Mononuclear cell (primary cell): ENCODE measurements around the gene ZBTB7C. TPM values are rescaled to one million over a fixed set of nuclear protein-coding genes. Genes with fewer than 3 reads are reported as not detected.

Experiments used
- H3K27me3 ChIP-seq: 2 replicates; pipeline ENCODE4 v1.6.0; 2011; ENCODE audit warnings: low read length, control low read depth; ENCODE audit not compliant: insufficient read depth
- H3K4me1 ChIP-seq: 2 replicates; pipeline ENCODE4 v1.5.1; 2011; ENCODE audit warnings: mild to moderate bottlenecking, low read length, control low read depth; ENCODE audit not compliant: insufficient read depth
- H3K4me3 ChIP-seq: 2 replicates; pipeline ENCODE4 v1.5.1; 2011; ENCODE audit warnings: mild to moderate bottlenecking, low read length, moderate library complexity
- H3K9me3 ChIP-seq: 2 replicates; pipeline ENCODE4 v1.5.1; 2011; ENCODE audit warnings: low read depth, mild to moderate bottlenecking, control low read depth, low read length
- total RNA-seq: library from RNA; depleted of rRNA; stranded (reverse); fragments of >200 nt; gene quantifications from one replicate; pipeline ENCODE4 v1.2.3, GENCODE V29; 2012

Gene ZBTB7C
- total RNA-seq, 1 donor, result not detected

- Histone ChIP-seq H3K4me1 (no peaks in the 10 kb centered on the region), H3K27me3 (no peaks in the 10 kb centered on the region), H3K4me3 (no peak overlapping the region), H3K9me3 (no peaks in the 10 kb centered on the region)
Observed at GRCh38 chr18:48278081-48278480, 131.1 kb downstream of the ZBTB7C start.

GRCh38 chr18:48274301-48274700 is 134.9 kb downstream of the ZBTB7C start:
- H3K4me1 ChIP-seq, result no peaks in the 10 kb centered on the region
- no peak overlapping the region for H3K4me3 ChIP-seq
- H3K9me3 ChIP-seq, result no peaks in the 10 kb centered on the region
- no peaks in the 10 kb centered on the region for H3K27me3 ChIP-seq

GRCh38 chr18:48270929-48271328 is 138.3 kb downstream of the ZBTB7C start:
- no peaks in the 10 kb centered on the region for H3K4me1 ChIP-seq
- no peaks in the 10 kb centered on the region for H3K9me3 ChIP-seq
- H3K27me3 ChIP-seq, result no peaks in the 10 kb centered on the region
- H3K4me3 ChIP-seq, result no peak overlapping the region

- Histone ChIP-seq H3K27me3 (no peaks in the 10 kb centered on the region), H3K4me3 (no peak overlapping the region), H3K4me1 (no peaks in the 10 kb centered on the region), H3K9me3 (no peaks in the 10 kb centered on the region)
Observed at GRCh38 chr18:48265328-48265727, 143.9 kb downstream of the ZBTB7C start.

GRCh38 chr18:48263914-48264902 is 145.0 kb downstream of the ZBTB7C start:
- H3K4me3 ChIP-seq, result no peak overlapping the region
- H3K4me1 ChIP-seq, result no peaks in the 10 kb centered on the region
- H3K9me3 ChIP-seq, result no peaks in the 10 kb centered on the region
- no peaks in the 10 kb centered on the region for H3K27me3 ChIP-seq

- Histone ChIP-seq H3K9me3 (no peaks in the 10 kb centered on the region), H3K27me3 (no peaks in the 10 kb centered on the region), H3K4me3 (no peak overlapping the region), H3K4me1 (no peaks in the 10 kb centered on the region)
Observed at GRCh38 chr18:48263192-48263853, 145.9 kb downstream of the ZBTB7C start.

GRCh38 chr18:48260237-48260636 is 148.9 kb downstream of the ZBTB7C start:
- no peak overlapping the region for H3K4me3 ChIP-seq
- peaks cover 7% of the 10 kb centered on the region for H3K9me3 ChIP-seq
- H3K27me3 ChIP-seq, result no peaks in the 10 kb centered on the region
- no peaks in the 10 kb centered on the region for H3K4me1 ChIP-seq

GRCh38 chr18:48256848-48257247 is 152.3 kb downstream of the ZBTB7C start:
- no peaks in the 10 kb centered on the region for H3K4me1 ChIP-seq
- H3K4me3 ChIP-seq, result no peak overlapping the region
- peaks cover 7% of the 10 kb centered on the region for H3K9me3 ChIP-seq

GRCh38 chr18:48254077-48254602 is 155.0 kb downstream of the ZBTB7C start:
- Histone ChIP-seq H3K9me3 (peaks cover 7% of the 10 kb centered on the region), H3K4me3 (no peak overlapping the region), H3K27me3 (no peaks in the 10 kb centered on the region), H3K4me1 (no peaks in the 10 kb centered on the region)

More at GRCh38 chr18:48256848-48257247, 152.3 kb downstream of the ZBTB7C start:
- no peaks in the 10 kb centered on the region for H3K27me3 ChIP-seq

- Histone ChIP-seq H3K4me1 (no peaks in the 10 kb centered on the region), H3K27me3 (no peaks in the 10 kb centered on the region), H3K4me3 (no peak overlapping the region), H3K9me3 (peaks cover 7% of the 10 kb centered on the region)
Observed at GRCh38 chr18:48252525-48252924, 156.7 kb downstream of the ZBTB7C start.

GRCh38 chr18:48250918-48251317 is 158.3 kb downstream of the ZBTB7C start:
- no peak overlapping the region for H3K4me3 ChIP-seq
- H3K4me1 ChIP-seq, result no peaks in the 10 kb centered on the region
- H3K9me3 ChIP-seq, result no peaks in the 10 kb centered on the region
- no peaks in the 10 kb centered on the region for H3K27me3 ChIP-seq

- no peak overlapping the region for H3K4me3 ChIP-seq
- H3K4me1 ChIP-seq, result no peaks in the 10 kb centered on the region
Observed at GRCh38 chr18:48250362-48250907, 158.7 kb downstream of the ZBTB7C start.

GRCh38 chr18:48249854-48250253 is 159.3 kb downstream of the ZBTB7C start:
- Histone ChIP-seq H3K4me3 (no peak overlapping the region), H3K27me3 (no peaks in the 10 kb centered on the region), H3K9me3 (no peaks in the 10 kb centered on the region), H3K4me1 (no peaks in the 10 kb centered on the region)

More at GRCh38 chr18:48250362-48250907, 158.7 kb downstream of the ZBTB7C start:
- Histone ChIP-seq H3K9me3 (no peaks in the 10 kb centered on the region), H3K27me3 (no peaks in the 10 kb centered on the region)

- H3K27me3 ChIP-seq, result peaks cover 7% of the 10 kb centered on the region
Observed at GRCh38 chr18:48244530-48244929, 164.7 kb downstream of the ZBTB7C start.

GRCh38 chr18:48238636-48239035 is 170.5 kb downstream of the ZBTB7C start:
- Histone ChIP-seq H3K4me1 (no peaks in the 10 kb centered on the region), H3K27me3 (peaks cover 31% of the 10 kb centered on the region), H3K4me3 (no peak overlapping the region), H3K9me3 (peaks cover 4% of the 10 kb centered on the region)

More at GRCh38 chr18:48244530-48244929, 164.7 kb downstream of the ZBTB7C start:
- Histone ChIP-seq H3K9me3 (peaks cover 4% of the 10 kb centered on the region), H3K4me3 (no peak overlapping the region), H3K4me1 (no peaks in the 10 kb centered on the region)
